Duodenal mucosa (tissue), 2 donors: ENCODE data around the gene SRF.

ENCODE experiments used
- H3K27ac ChIP-seq: one replicate; pipeline ENCODE4 v1.7.0; 2013; ENCODE audit warnings: low read depth, low read length
- H3K27me3 ChIP-seq, 2 donors: one replicate each; pipeline ENCODE4 v1.7.0; 2013; ENCODE audit warnings: low read length in 2 of 2, control low read depth in 1 of 2; ENCODE audit not compliant: insufficient read depth in 2 of 2, control insufficient read depth in 1 of 2
- H3K36me3 ChIP-seq, 2 donors: one replicate each; pipeline ENCODE4 v1.7.0; 2013; ENCODE audit warnings: low read length in 2 of 2, control low read depth in 1 of 2; ENCODE audit not compliant: insufficient read depth in 2 of 2, control insufficient read depth in 1 of 2
- H3K4me1 ChIP-seq, 2 donors: one replicate each; pipeline ENCODE4 v1.7.0; 2013; ENCODE audit warnings: low read length in 2 of 2, control low read depth in 1 of 2; ENCODE audit not compliant: insufficient read depth in 2 of 2, control insufficient read depth in 1 of 2
- H3K4me3 ChIP-seq, 2 donors: one replicate each; pipeline ENCODE4 v1.7.0; 2013; ENCODE audit warnings: low read length in 2 of 2, low read depth in 1 of 2
- H3K9ac ChIP-seq, 2 donors: one replicate each; pipeline ENCODE4 v1.7.0; 2013; ENCODE audit warnings: low read length in 2 of 2, low read depth in 1 of 2
- H3K9me3 ChIP-seq, 2 donors: one replicate each; pipeline ENCODE4 v1.7.0; 2013; ENCODE audit warnings: low read length in 2 of 2, control low read depth in 1 of 2; ENCODE audit not compliant: control insufficient read depth in 1 of 2

SRF gene

DNA sequence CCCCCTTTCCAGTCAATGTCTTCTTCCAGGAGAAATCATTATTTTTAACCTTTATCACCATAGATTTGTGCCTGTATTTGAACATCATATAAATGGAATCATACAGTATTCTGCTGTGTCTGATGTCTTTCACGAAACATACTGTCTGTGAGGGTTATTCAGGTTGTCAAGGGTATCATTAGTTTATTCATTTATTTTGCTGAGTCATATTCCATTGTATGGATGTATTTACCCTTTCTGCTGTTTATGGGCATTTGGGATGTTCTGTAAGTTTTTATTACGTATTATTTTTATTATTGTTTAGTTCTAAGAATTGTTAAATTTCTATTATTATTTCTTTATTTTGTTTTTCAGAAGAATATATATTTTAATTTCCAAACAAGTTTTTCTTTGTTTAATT is 36.2 kb downstream of the SRF start:
- no peak overlapping the region for H3K9ac ChIP-seq

DNA sequence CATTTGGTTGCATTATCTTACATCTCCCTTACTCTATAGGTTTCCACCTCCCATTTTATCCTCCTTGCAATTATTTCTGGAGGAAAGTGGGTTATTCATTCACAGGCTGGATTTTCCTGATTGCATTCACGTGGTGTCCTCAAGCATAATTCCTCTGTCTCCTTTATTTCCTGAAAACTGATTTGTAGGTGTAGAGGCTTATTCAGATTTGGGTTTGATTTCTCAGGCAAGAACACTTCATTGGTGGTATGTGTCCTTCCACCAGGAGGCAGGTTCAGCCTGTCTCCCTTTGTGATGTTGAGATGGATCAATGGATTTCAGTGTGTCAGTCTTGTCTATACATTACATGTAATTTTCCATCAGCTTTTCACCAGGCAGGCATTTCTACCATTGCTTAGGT is 40.9 kb downstream of the SRF start:
- Histone ChIP-seq H3K27ac (no peak overlapping the region), H3K4me3 (no peak overlapping the region), H3K36me3 (peaks cover 8 to 27% of the 10 kb centered on the region in 2 donors), H3K9me3 (no peaks in the 10 kb centered on the region), H3K4me1 (no peaks in the 10 kb centered on the region), H3K27me3 (no peaks in the 10 kb centered on the region), H3K9ac (no peak overlapping the region)

More for the DNA sequence above, 36.2 kb downstream of the SRF start:
- Histone ChIP-seq H3K27ac (no peak overlapping the region), H3K9me3 (no peaks in the 10 kb centered on the region), H3K36me3 (peaks cover 6 to 13% of the 10 kb centered on the region in 2 donors), H3K27me3 (no peaks in the 10 kb centered on the region), H3K4me3 (no peak overlapping the region), H3K4me1 (no peaks in the 10 kb centered on the region)

DNA sequence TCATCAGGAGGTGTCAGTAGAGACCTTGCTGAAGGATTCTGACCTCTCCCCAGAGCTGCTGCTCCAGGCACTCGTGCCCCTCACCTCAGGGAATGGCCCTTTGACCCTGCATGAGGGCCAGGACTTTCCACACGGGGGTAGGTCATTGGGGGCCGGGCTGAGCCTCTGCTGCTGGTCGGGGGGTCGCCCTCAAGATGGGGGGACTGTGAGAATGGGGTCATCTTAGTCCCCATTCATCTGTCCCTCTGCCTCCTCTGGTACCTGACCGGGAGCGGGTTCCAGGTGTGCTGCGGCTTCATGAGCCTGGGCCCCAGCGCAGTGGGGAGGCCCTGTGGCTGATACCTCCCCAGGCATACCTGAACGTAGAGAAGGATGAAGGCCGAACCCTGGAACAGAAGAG is 42.4 kb downstream of the SRF start:
- Histone ChIP-seq H3K4me3 (no peak overlapping the region), H3K27ac (no peak overlapping the region), H3K27me3 (no peaks in the 10 kb centered on the region), H3K4me1 (no peaks in the 10 kb centered on the region), H3K9me3 (no peaks in the 10 kb centered on the region), H3K9ac (no peak overlapping the region), H3K36me3 (peaks cover 8 to 33% of the 10 kb centered on the region in 2 donors)

DNA sequence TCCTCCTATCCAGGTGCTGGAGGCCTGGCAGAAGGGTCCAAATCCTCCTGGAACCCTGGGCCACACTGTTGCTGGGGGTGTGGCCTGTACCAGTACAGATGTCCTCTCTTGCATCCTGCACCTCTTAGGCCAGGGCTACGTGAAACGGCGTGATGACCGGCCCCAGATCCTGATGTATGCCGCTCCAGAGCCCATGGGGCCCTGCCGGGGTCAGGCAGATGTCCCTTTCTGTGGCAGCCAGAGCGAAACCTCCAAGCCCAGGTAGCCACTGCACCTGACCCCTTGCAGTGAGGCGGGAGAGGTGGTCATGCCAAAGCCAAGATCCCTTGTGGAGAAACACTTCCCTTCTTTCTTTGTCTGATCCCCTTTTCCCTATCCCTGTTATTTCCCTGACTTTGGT is 44.0 kb downstream of the SRF start:
- Histone ChIP-seq H3K27me3 (no peaks in the 10 kb centered on the region), H3K36me3 (peaks cover 8 to 41% of the 10 kb centered on the region in 2 donors), H3K4me3 (no peak overlapping the region), H3K9ac (no peak overlapping the region), H3K27ac (no peak overlapping the region), H3K4me1 (no peaks in the 10 kb centered on the region), H3K9me3 (no peaks in the 10 kb centered on the region)

DNA sequence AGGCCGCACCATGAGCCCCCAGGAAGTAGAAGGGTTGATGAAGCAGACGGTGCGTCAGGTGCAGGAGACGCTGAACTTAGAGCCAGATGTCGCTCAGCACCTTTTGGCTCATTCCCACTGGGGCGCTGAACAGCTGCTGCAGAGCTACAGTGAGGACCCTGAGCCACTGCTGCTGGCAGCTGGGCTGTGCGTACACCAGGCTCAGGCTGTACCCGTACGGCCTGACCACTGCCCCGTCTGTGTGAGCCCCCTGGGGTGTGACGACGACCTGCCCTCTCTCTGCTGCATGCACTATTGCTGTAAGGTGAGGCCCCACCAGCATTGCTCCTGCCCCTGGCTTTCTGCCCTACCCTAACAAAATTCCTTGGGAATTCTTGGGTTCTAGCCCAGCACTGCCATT is 45.1 kb downstream of the SRF start:
- no peaks in the 10 kb centered on the region for H3K9me3 ChIP-seq
- H3K9ac ChIP-seq = no peak overlapping the region
- H3K4me1 ChIP-seq = no peaks in the 10 kb centered on the region
- H3K27me3 ChIP-seq = no peaks in the 10 kb centered on the region
- peaks cover 8 to 52% of the 10 kb centered on the region in 2 donors for H3K36me3 ChIP-seq
- no peak overlapping the region for H3K4me3 ChIP-seq
- no peak overlapping the region for H3K27ac ChIP-seq

DNA sequence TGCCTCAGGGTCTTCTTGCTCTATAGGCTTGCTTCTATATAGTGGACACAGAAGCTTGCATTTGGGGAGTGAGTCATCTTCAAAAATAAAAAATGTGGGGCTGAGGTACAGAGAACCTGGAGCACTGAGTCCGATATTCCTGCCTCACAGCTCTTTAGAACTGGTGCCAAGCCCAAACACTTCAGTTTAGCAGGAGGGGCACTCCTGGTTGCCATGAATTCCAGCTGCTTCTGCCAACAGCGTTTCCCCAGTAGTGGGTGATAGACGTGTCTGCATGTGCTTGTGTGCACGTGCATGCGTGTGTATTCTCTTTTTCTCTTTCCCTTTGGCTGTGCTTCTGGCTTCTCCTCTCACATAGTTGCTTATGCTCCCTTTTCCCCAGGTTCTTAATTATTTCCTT is 46.3 kb downstream of the SRF start:
- H3K4me3 ChIP-seq = no peak overlapping the region
- H3K36me3 ChIP-seq = peaks cover 8 to 54% of the 10 kb centered on the region in 2 donors
- no peaks in the 10 kb centered on the region for H3K27me3 ChIP-seq

DNA sequence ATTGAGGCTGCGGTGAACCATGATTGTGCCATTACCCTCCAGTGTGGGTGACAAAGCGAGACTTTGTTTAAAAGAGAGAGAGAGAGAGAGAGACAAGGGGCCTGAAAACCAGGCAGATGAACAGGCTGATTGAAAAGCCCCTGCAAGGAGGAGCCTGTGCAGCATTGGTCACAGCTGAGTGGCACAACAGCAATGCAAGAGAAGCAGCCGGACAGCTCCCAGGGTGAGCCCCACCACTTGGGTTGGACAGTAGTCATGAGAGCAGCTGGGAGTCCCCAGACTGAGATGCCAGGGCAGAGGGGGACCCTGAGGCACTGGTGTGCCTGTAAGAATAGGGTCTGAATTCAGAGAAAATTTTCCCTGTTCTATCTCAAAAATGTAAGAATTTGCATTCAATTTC is 48.0 kb downstream of the SRF start:
- Histone ChIP-seq H3K36me3 (peaks cover 5 to 64% of the 10 kb centered on the region in 2 donors), H3K9ac (no peak overlapping the region), H3K4me1 (peaks cover 0 to 5% of the 10 kb centered on the region in 2 donors), H3K27ac (no peak overlapping the region), H3K4me3 (no peak overlapping the region), H3K27me3 (no peaks in the 10 kb centered on the region), H3K9me3 (no peaks in the 10 kb centered on the region)

More for the DNA sequence above, 46.3 kb downstream of the SRF start:
- Histone ChIP-seq H3K4me1 (no peaks in the 10 kb centered on the region), H3K9me3 (no peaks in the 10 kb centered on the region), H3K27ac (no peak overlapping the region), H3K9ac (no peak overlapping the region)

DNA sequence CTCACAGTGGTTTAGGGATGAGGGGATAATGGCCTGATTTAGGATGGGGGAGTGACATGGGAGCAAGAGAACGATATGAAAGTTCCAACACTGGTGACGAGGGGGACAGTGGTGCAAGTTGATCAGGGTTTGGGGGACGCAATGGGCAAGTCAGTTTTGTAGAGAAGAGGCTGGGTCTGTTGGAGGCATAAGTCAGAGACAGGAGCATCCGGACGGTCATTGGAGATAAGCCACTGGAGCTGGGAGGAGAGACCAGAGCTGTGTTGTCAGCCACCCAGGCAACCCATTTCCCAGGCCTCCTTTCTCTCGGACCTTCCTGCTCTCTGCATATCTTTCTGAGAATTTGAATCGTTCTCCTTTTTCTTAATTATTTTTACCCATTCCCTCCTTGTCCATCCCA is 48.7 kb downstream of the SRF start:
- peaks cover 5 to 67% of the 10 kb centered on the region in 2 donors for H3K36me3 ChIP-seq
- no peak overlapping the region for H3K27ac ChIP-seq
- H3K27me3 ChIP-seq = no peaks in the 10 kb centered on the region
- H3K9ac ChIP-seq = no peak overlapping the region
- H3K9me3 ChIP-seq = no peaks in the 10 kb centered on the region
- peaks cover 0 to 11% of the 10 kb centered on the region in 2 donors for H3K4me1 ChIP-seq
- H3K4me3 ChIP-seq = no peak overlapping the region

DNA sequence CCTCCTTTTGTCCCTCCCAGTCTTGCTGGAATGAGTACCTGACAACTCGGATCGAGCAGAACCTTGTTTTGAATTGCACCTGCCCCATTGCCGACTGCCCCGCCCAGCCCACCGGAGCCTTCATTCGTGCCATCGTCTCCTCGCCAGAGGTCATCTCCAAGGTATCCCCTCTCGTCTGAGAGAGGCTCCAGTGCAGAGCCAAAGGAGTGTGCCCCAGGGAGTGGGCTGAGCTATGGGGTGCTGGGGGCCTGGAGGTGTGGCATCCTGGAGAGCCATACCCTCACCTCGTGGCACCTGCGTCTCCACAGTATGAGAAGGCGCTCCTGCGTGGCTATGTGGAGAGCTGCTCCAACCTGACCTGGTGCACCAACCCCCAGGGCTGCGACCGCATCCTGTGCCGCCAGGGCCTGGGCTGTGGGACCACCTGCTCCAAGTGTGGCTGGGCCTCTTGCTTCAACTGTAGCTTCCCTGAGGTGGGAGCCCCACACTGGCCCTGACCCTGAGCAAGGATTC is 49.4 kb downstream of the SRF start:
- H3K9ac ChIP-seq = no peak overlapping the region
- H3K36me3 ChIP-seq = peaks cover 5 to 64% of the 10 kb centered on the region in 2 donors
- H3K27me3 ChIP-seq = no peaks in the 10 kb centered on the region
- H3K27ac ChIP-seq = no peak overlapping the region
- no peak overlapping the region for H3K4me3 ChIP-seq
- peaks cover 2 to 11% of the 10 kb centered on the region in 2 donors for H3K4me1 ChIP-seq
- H3K9me3 ChIP-seq = no peaks in the 10 kb centered on the region

DNA sequence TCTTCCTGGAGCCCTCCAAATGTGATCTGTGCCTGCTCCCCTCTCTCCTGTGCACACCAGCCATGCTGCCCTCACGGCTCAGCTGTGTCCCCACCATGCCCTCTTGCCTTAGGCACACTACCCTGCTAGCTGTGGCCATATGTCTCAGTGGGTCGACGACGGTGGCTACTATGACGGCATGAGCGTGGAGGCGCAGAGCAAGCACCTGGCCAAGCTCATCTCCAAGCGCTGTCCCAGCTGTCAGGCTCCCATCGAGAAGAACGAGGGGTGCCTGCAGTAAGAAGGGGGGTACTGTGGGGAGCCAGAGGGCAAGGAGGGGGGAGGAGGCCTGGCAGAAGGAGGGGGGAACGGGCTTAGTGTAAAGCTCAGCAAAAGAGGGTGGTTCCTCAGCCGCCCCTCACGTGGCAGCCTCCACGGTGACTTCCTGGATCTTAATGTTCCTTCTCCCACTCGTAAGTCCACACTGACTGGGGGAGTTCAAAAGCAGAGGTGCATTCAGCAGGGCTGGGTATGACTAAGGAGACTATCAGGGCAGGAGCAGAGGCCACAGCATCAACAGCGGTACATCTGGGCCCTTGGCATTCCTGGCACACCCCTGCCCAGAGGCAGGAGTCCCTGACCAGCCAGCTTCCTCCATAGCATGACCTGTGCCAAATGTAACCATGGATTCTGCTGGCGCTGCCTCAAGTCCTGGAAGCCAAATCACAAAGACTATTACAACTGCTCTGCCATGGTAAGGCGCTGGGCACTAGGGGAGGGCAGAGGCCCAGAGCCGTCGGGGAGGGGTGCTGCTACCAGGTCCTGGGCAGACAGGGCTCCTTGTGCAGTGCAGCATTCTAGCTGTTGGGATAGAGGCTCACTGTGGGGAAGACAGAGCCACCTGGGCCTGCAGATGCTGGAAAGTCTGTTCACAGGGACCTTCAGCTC is 50.2 kb downstream of the SRF start:
- no peaks in the 10 kb centered on the region for H3K9me3 ChIP-seq
- H3K27me3 ChIP-seq = no peaks in the 10 kb centered on the region
- H3K36me3 ChIP-seq = peaks cover 1 to 64% of the 10 kb centered on the region in 2 donors
- H3K4me3 ChIP-seq = no peak overlapping the region
- no peak overlapping the region for H3K27ac ChIP-seq
- peaks cover 5 to 16% of the 10 kb centered on the region in 2 donors for H3K4me1 ChIP-seq
- no peak overlapping the region for H3K9ac ChIP-seq
